Mesodermal cell (in vitro differentiated cells): ENCODE data around the gene RABL6.

Experiments used
- H3K27ac ChIP-seq: 2 replicates; pipeline ENCODE4 v1.7.0; 2013; ENCODE audit warnings: mild to moderate bottlenecking, low read depth, low read length, moderate library complexity; ENCODE audit not compliant: severe bottlenecking
- H3K36me3 ChIP-seq: 2 replicates; pipeline ENCODE4 v1.7.1; 2013; ENCODE audit warnings: mild to moderate bottlenecking, low read length, moderate library complexity; ENCODE audit not compliant: control insufficient read depth, insufficient read depth
- H3K4me1 ChIP-seq: one replicate; pipeline ENCODE4 v1.7.1; 2013; ENCODE audit warnings: mild to moderate bottlenecking, low read length; ENCODE audit not compliant: insufficient read depth, control insufficient read depth, poor library complexity, severe bottlenecking
- H3K4me3 ChIP-seq: 2 replicates; pipeline ENCODE4 v1.7.0; 2013; ENCODE audit warnings: low read length, control low read depth, mild to moderate bottlenecking; ENCODE audit not compliant: insufficient read depth, poor library complexity, severe bottlenecking; ENCODE audit errors: extremely low read depth
- H3K9me3 ChIP-seq: 2 replicates; pipeline ENCODE4 v1.7.1; 2013; ENCODE audit warnings: mild to moderate bottlenecking, low read length, moderate library complexity; ENCODE audit not compliant: control insufficient read depth
- WGBS, 2 experiments: methylation state at CpG; one replicate each; pipeline ENCODE4 v1.1.5; 2013; ENCODE audit warnings: missing lambda C conversion rate in 2 of 2; ENCODE audit not compliant: insufficient coverage in 2 of 2; 5-methylcytosine and 5-hydroxymethylcytosine counted together

Gene RABL6

GRCh38 chr9:136858452-136858843, 50.7 kb downstream of the RABL6 start:
- WGBS, 2 experiments, result 97% methylated on average over 10 to 15 of the region's 15 CpGs
- H3K9me3 ChIP-seq, result no peaks in the 10 kb centered on the region
- no peak overlapping the region for H3K4me3 ChIP-seq

GRCh38 chr9:136858844-136859757, 51.4 kb downstream of the RABL6 start:
- WGBS, 2 experiments, result 95 to 96% methylated on average over 17 to 19 of the region's 20 CpGs
- no peak overlapping the region for H3K27ac ChIP-seq
- no peaks in the 10 kb centered on the region for H3K4me1 ChIP-seq
- H3K36me3 ChIP-seq, result peaks cover 52% of the 10 kb centered on the region
- no peaks in the 10 kb centered on the region for H3K9me3 ChIP-seq
- no peak overlapping the region for H3K4me3 ChIP-seq

More at GRCh38 chr9:136858452-136858843, 50.7 kb downstream of the RABL6 start:
- H3K36me3 ChIP-seq, result peaks cover 46% of the 10 kb centered on the region
- H3K4me1 ChIP-seq, result no peaks in the 10 kb centered on the region
- no peak overlapping the region for H3K27ac ChIP-seq

- Histone ChIP-seq H3K27ac (no peak overlapping the region), H3K9me3 (no peaks in the 10 kb centered on the region), H3K4me1 (peaks cover 6% of the 10 kb centered on the region), H3K36me3 (peaks cover 63% of the 10 kb centered on the region), H3K4me3 (no peak overlapping the region)
- 98 to 99% methylated on average over 9 of the region's 9 CpGs for WGBS, 2 experiments
Measured at GRCh38 chr9:136860529-136860928, 52.8 kb downstream of the RABL6 start.

GRCh38 chr9:136860933-136861873, 53.5 kb downstream of the RABL6 start:
- no peak overlapping the region for H3K27ac ChIP-seq
- H3K4me3 ChIP-seq, result no peak overlapping the region
- peaks cover 6% of the 10 kb centered on the region for H3K4me1 ChIP-seq
- no peaks in the 10 kb centered on the region for H3K9me3 ChIP-seq
- WGBS, 2 experiments, result 97% methylated on average over 16 to 20 of the region's 22 CpGs
- H3K36me3 ChIP-seq, result peaks cover 63% of the 10 kb centered on the region

GRCh38 chr9:136861874-136862457, 54.2 kb downstream of the RABL6 start:
- 95 to 98% methylated on average over 19 to 23 of the region's 26 CpGs for WGBS, 2 experiments
- Histone ChIP-seq H3K27ac (no peak overlapping the region), H3K4me1 (peaks cover 6% of the 10 kb centered on the region), H3K36me3 (peaks cover 63% of the 10 kb centered on the region), H3K9me3 (peaks cover 1% of the 10 kb centered on the region), H3K4me3 (no peak overlapping the region)

GRCh38 chr9:136862849-136863622, 55.3 kb downstream of the RABL6 start:
- no peak overlapping the region for H3K4me3 ChIP-seq
- peaks cover 58% of the 10 kb centered on the region for H3K36me3 ChIP-seq
- 95 to 98% methylated on average over 27 to 29 of the region's 31 CpGs for WGBS, 2 experiments
- no peak overlapping the region for H3K27ac ChIP-seq
- H3K9me3 ChIP-seq, result peaks cover 12% of the 10 kb centered on the region
- H3K4me1 ChIP-seq, result peaks cover 6% of the 10 kb centered on the region

- peaks cover 17% of the 10 kb centered on the region for H3K9me3 ChIP-seq
- H3K4me1 ChIP-seq, result peaks cover 6% of the 10 kb centered on the region
- 98 to 99% methylated on average over 9 to 12 of the region's 12 CpGs for WGBS, 2 experiments
- peaks cover 57% of the 10 kb centered on the region for H3K36me3 ChIP-seq
- H3K27ac ChIP-seq, result no peak overlapping the region
- no peak overlapping the region for H3K4me3 ChIP-seq
Measured at GRCh38 chr9:136863623-136864273, 56.0 kb downstream of the RABL6 start.

- peaks cover 21% of the 10 kb centered on the region for H3K9me3 ChIP-seq
- peak overlapping the region; percentile 82 for H3K4me3 ChIP-seq
- peak overlapping the region; percentile 10 for H3K27ac ChIP-seq
- peaks cover 6% of the 10 kb centered on the region for H3K4me1 ChIP-seq
- H3K36me3 ChIP-seq, result peaks cover 50% of the 10 kb centered on the region
- WGBS, 2 experiments, result 72 to 76% methylated on average over 7 to 11 of the region's 11 CpGs
Measured at GRCh38 chr9:136865041-136865767, 57.5 kb downstream of the RABL6 start.

GRCh38 chr9:136865768-136866103, 58.0 kb downstream of the RABL6 start:
- H3K9me3 ChIP-seq, result peaks cover 26% of the 10 kb centered on the region
- H3K36me3 ChIP-seq, result peaks cover 48% of the 10 kb centered on the region
- H3K4me3 ChIP-seq, result peak overlapping the region; percentile 82
- H3K27ac ChIP-seq, result peak overlapping the region; percentile 41
- H3K4me1 ChIP-seq, result peaks cover 6% of the 10 kb centered on the region
- WGBS, 2 experiments, result 0% methylated on average over 11 of the region's 20 CpGs; no CpG with 5 or more reads in 1 of the 2 experiments
